GM18526 (cell line): ENCODE results near the gene NEO1.

Experiments used
- POLR2A ChIP-seq: IDR thresholded peaks from 3 replicates; pipeline ENCODE4 v1.6.1; 2011; ENCODE audit not compliant: insufficient read length; ENCODE audit errors: extremely low read depth

NEO1 gene

GRCh38 chr15:73231661-73232419, 179.6 kb downstream of the NEO1 start:
- TF ChIP-seq POLR2A = no peak

GRCh38 chr15:73232776-73233175, 180.5 kb downstream of the NEO1 start:
- no peak for TF ChIP-seq POLR2A

GRCh38 chr15:73233623-73234022, 181.4 kb downstream of the NEO1 start:
- no peak for TF ChIP-seq POLR2A

- no peak for TF ChIP-seq POLR2A
Measured at GRCh38 chr15:73237910-73238309, 185.6 kb downstream of the NEO1 start.

GRCh38 chr15:73239564-73240215, 187.4 kb downstream of the NEO1 start:
- no peak for TF ChIP-seq POLR2A

GRCh38 chr15:73240866-73241499, 188.7 kb downstream of the NEO1 start:
- no peak for TF ChIP-seq POLR2A

GRCh38 chr15:73244333-73244732, 192.1 kb downstream of the NEO1 start:
- no peak for TF ChIP-seq POLR2A

- TF ChIP-seq POLR2A = no peak
Measured at GRCh38 chr15:73246439-73246838, 194.2 kb downstream of the NEO1 start.

GRCh38 chr15:73246898-73247297, 194.6 kb downstream of the NEO1 start:
- TF ChIP-seq POLR2A = no peak

- no peak for TF ChIP-seq POLR2A
Measured at GRCh38 chr15:73247331-73247730, 195.1 kb downstream of the NEO1 start.

GRCh38 chr15:73249499-73249898, 197.2 kb downstream of the NEO1 start:
- no peak for TF ChIP-seq POLR2A

- no peak for TF ChIP-seq POLR2A
Measured at GRCh38 chr15:73254598-73254997, 202.3 kb downstream of the NEO1 start.

GRCh38 chr15:73258271-73259108, 206.2 kb downstream of the NEO1 start:
- no peak for TF ChIP-seq POLR2A

- TF ChIP-seq POLR2A = no peak
Measured at GRCh38 chr15:73264881-73265280, 212.6 kb downstream of the NEO1 start.

GRCh38 chr15:73265536-73266153, 213.4 kb downstream of the NEO1 start:
- no peak for TF ChIP-seq POLR2A
